ENCODE results near the gene TMEM51.

DNA sequence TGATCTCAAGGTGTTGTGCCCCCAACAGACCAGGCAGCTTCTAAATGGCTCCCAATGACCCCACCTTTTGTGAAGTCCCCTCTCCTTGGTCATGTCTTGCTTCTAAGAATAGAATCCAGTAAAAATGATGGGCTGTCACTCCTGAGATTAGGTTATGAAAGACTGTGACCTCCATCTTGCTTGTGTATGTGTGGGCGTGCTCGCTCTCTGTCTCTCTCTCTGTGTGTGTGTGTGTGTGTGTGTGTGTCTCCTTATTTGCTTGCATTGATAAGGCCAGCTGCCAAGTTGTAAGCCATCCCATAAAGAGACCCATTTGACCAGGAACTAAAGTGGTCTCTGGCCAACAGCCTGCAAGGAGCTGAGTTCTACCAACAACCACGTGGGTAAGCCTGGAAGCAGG, 22.9 kb upstream of the TMEM51 start:
- TF ChIP-seq, protein P1, sequence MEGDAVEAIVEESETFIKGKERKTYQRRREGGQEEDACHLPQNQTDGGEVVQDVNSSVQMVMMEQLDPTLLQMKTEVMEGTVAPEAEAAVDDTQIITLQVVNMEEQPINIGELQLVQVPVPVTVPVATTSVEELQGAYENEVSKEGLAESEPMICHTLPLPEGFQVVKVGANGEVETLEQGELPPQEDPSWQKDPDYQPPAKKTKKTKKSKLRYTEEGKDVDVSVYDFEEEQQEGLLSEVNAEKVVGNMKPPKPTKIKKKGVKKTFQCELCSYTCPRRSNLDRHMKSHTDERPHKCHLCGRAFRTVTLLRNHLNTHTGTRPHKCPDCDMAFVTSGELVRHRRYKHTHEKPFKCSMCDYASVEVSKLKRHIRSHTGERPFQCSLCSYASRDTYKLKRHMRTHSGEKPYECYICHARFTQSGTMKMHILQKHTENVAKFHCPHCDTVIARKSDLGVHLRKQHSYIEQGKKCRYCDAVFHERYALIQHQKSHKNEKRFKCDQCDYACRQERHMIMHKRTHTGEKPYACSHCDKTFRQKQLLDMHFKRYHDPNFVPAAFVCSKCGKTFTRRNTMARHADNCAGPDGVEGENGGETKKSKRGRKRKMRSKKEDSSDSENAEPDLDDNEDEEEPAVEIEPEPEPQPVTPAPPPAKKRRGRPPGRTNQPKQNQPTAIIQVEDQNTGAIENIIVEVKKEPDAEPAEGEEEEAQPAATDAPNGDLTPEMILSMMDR (IDR thresholded peaks at IDR 0.05), result no peak
- TF ChIP-seq POLR2AphosphoS5 (IDR thresholded peaks at IDR 0.05), result no peak
